T-helper 9 cell (primary cell): Measurements from ENCODE around the gene LHX4.

ENCODE experiments used
- DNase-seq: peaks from one replicate; pipeline ENCODE4 v3.0.0-alpha.2; 2020

LHX4 gene

DNA sequence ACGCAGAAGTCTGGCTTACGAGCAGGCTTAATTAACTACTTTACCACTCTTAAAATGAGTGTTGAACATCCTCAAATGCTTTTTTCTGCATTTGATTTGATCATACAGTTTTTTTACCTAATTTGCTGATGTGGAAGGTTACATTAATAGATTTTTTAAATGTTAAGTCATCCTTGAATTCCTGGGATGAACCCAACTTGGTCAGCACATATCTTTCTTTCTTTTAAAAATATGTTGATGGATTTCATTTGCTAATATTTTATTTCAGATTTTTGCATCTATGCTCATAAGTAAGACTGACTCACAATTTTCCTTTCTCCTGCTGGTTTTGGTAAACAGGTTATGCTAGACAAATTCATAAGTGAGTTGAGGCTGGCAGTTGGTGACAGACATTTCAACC, 82.9 kb downstream of the LHX4 start:
- no peak for DNase-seq

DNA sequence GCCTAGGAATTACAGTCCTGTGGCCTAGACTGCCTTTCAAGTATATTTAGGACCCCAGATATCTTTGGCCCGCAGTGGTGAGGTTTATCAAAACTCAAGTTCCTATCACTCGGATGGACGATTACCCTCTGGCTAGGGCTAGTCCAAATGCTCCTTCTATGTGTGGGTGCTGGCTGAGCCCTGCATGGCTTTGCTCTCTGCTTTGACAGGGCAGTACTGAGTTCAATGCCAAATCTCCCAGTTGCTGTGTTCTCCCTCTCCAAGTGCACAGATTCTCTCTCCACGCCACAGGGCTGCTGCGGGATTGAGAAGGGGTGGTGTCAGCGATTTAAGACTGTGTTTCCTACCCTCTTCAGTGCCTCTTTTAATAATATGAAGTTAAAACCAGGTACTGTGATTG, 97.0 kb downstream of the LHX4 start:
- DNase-seq, result no peak
